Smooth muscle cell (in vitro differentiated cells): ENCODE results near the gene KRAS. TPM values are rescaled to one million over a fixed set of nuclear protein-coding genes. Genes with fewer than 3 reads are reported as not detected.

Source experiments
- DNase-seq: peaks from one replicate; lab custom pipeline; 2025; ENCODE audit not compliant: unreplicated experiment; lab: John Stamatoyannopoulos, UW
- H2AFZ ChIP-seq: fragments of 200-600 bp; sonication (generic); 2 replicates; pipeline ENCODE4 v1.6.0; 2016; ENCODE audit warnings: antibody characterized with exemption, low read depth, mild to moderate bottlenecking
- H3F3A ChIP-seq: fragments of 200-600 bp; sonication (generic); 2 replicates; pipeline ENCODE4 v1.6.0; 2017; ENCODE audit warnings: antibody characterized with exemption, low read depth
- H3K27ac ChIP-seq: fragments of 200-600 bp; sonication (generic); 2 replicates; pipeline ENCODE4 v1.5.1; 2016; ENCODE audit warnings: low read depth, mild to moderate bottlenecking
- H3K27me3 ChIP-seq: fragments of 200-600 bp; sonication (generic); 2 replicates; pipeline ENCODE4 v1.6.1; 2016; ENCODE audit warnings: low read depth, mild to moderate bottlenecking
- H3K36me3 ChIP-seq: fragments of 200-600 bp; sonication (generic); 2 replicates; pipeline ENCODE4 v1.5.1; 2016; ENCODE audit warnings: low read depth
- H3K4me1 ChIP-seq: fragments of 200-600 bp; sonication (generic); 2 replicates; pipeline ENCODE4 v1.5.1; 2016; ENCODE audit warnings: low read depth
- H3K4me2 ChIP-seq: fragments of 200-600 bp; sonication (generic); 2 replicates; pipeline ENCODE4 v1.6.0; 2016; ENCODE audit warnings: mild to moderate bottlenecking
- H3K4me3 ChIP-seq: fragments of 200-600 bp; sonication (generic); 2 replicates; pipeline ENCODE4 v1.5.1; 2016; ENCODE audit warnings: mild to moderate bottlenecking
- H3K79me2 ChIP-seq: fragments of 200-600 bp; sonication (generic); 2 replicates; pipeline ENCODE4 v1.6.0; 2016; ENCODE audit warnings: low read depth, mild to moderate bottlenecking
- H3K9ac ChIP-seq: fragments of 200-600 bp; sonication (generic); 2 replicates; pipeline ENCODE4 v1.6.0; 2016; ENCODE audit warnings: low read depth
- H3K9me3 ChIP-seq: fragments of 200-600 bp; sonication (generic); replicated peaks from 2 replicates; pipeline ENCODE4 v1.5.1; 2016; ENCODE audit warnings: low read depth
- H4K20me1 ChIP-seq: fragments of 200-600 bp; sonication (generic); 2 replicates; pipeline ENCODE4 v1.6.0; 2016; ENCODE audit warnings: low read depth
- WGBS: methylation state at CpG from one replicate; pipeline ENCODE4 v1.1.7; 2016; ENCODE audit warnings: low lambda C conversion rate; 5-methylcytosine and 5-hydroxymethylcytosine counted together
- polyA plus RNA-seq: library from polyadenylated mRNA; unstranded; fragments of >200 nt; fragmentation: Nextera tagmentation; extraction: Ambion mirVana; gene quantifications from 2 replicates; pipeline ENCODE4 v1.2.1, GENCODE V29; 2016
- total RNA-seq: library from RNA; depleted of rRNA; stranded (reverse); fragments of >200 nt; gene quantifications from 2 replicates; pipeline ENCODE4 v1.2.3, GENCODE V29; 2014
- TF ChIP-seq, protein P1 (sequence below): fragments of 200-600 bp; sonication (generic); IDR thresholded peaks from 2 replicates; pipeline ENCODE4 v1.5.1; 2017; ENCODE audit warnings: borderline replicate concordance, mild to moderate bottlenecking, antibody characterized with exemption; ENCODE audit not compliant: insufficient read depth, poor library complexity, severe bottlenecking

KRAS gene
- total and polyA plus RNA-seq, 2 experiments from 2014 or later = 15.5 to 17.1 TPM

GRCh38 chr12:25207846-25208245 is 42.9 kb downstream of the KRAS start:
- H3F3A ChIP-seq = no peaks in the 10 kb centered on the region
- no peak overlapping the region for H3K4me3 ChIP-seq
- H3K27ac ChIP-seq = no peak overlapping the region
- H3K4me2 ChIP-seq = no peak overlapping the region
- H2AFZ ChIP-seq = no peak overlapping the region
- no peaks in the 10 kb centered on the region for H3K36me3 ChIP-seq
- no peaks in the 10 kb centered on the region for H3K4me1 ChIP-seq
- no peaks in the 10 kb centered on the region for H3K79me2 ChIP-seq
- H3K9me3 ChIP-seq = no peaks in the 10 kb centered on the region
- no peak overlapping the region for H3K9ac ChIP-seq
- 100% methylated on average over 1 of the region's 1 CpG for WGBS
- no peak for DNase-seq
- TF ChIP-seq, protein P1, sequence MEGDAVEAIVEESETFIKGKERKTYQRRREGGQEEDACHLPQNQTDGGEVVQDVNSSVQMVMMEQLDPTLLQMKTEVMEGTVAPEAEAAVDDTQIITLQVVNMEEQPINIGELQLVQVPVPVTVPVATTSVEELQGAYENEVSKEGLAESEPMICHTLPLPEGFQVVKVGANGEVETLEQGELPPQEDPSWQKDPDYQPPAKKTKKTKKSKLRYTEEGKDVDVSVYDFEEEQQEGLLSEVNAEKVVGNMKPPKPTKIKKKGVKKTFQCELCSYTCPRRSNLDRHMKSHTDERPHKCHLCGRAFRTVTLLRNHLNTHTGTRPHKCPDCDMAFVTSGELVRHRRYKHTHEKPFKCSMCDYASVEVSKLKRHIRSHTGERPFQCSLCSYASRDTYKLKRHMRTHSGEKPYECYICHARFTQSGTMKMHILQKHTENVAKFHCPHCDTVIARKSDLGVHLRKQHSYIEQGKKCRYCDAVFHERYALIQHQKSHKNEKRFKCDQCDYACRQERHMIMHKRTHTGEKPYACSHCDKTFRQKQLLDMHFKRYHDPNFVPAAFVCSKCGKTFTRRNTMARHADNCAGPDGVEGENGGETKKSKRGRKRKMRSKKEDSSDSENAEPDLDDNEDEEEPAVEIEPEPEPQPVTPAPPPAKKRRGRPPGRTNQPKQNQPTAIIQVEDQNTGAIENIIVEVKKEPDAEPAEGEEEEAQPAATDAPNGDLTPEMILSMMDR = no peak
- no peaks in the 10 kb centered on the region for H3K27me3 ChIP-seq
- peaks cover 6% of the 10 kb centered on the region for H4K20me1 ChIP-seq

DNA sequence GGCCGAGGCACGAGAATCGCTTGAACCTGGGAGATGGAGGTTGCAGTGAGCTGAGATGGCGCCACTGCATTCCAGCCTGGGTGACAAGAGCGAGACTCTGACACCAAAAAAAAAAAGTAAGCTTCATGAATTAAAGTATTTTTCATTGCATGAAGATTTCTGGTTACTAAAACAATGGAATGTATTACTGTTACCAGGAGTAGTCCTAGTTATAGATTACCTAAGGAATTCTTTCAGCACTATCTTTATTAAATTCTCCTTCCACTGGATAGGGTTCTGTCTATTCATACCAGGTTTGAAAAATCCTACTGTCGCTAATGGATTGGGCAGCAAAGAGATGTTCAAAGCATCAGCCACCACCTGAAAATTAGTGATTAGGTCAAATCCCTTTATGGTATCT is 43.3 kb downstream of the KRAS start:
- no peaks in the 10 kb centered on the region for H3F3A ChIP-seq
- TF ChIP-seq, protein P1 = no peak
- H3K9ac ChIP-seq = no peak overlapping the region
- H4K20me1 ChIP-seq = peaks cover 6% of the 10 kb centered on the region
- H2AFZ ChIP-seq = no peak overlapping the region
- H3K27me3 ChIP-seq = no peaks in the 10 kb centered on the region
- no peak overlapping the region for H3K4me2 ChIP-seq
- no peaks in the 10 kb centered on the region for H3K79me2 ChIP-seq
- H3K9me3 ChIP-seq = no peaks in the 10 kb centered on the region
- H3K4me3 ChIP-seq = no peak overlapping the region
- no peaks in the 10 kb centered on the region for H3K4me1 ChIP-seq
- WGBS = 97% methylated on average over 6 of the region's 6 CpGs
- H3K36me3 ChIP-seq = no peaks in the 10 kb centered on the region
- no peak for DNase-seq
- H3K27ac ChIP-seq = no peak overlapping the region

- Histone ChIP-seq H3K4me3 (no peak overlapping the region), H3K36me3 (no peaks in the 10 kb centered on the region), H3K27me3 (no peaks in the 10 kb centered on the region), H4K20me1 (peaks cover 6% of the 10 kb centered on the region), H3K9me3 (no peaks in the 10 kb centered on the region), H3K4me2 (no peak overlapping the region), H2AFZ (no peak overlapping the region), H3K9ac (no peak overlapping the region), H3K79me2 (no peaks in the 10 kb centered on the region), H3F3A (no peaks in the 10 kb centered on the region), H3K27ac (no peak overlapping the region), H3K4me1 (no peaks in the 10 kb centered on the region)
- no peak for DNase-seq
- TF ChIP-seq, protein P1 = no peak
- WGBS = 94% methylated on average over 2 of the region's 2 CpGs
These were observed 48.6 kb downstream of the KRAS start for GRCh38 chr12:25202137-25202536.

GRCh38 chr12:25200703-25201102 is 50.0 kb downstream of the KRAS start:
- Histone ChIP-seq H3K4me1 (no peaks in the 10 kb centered on the region), H3K27me3 (no peaks in the 10 kb centered on the region), H3K36me3 (no peaks in the 10 kb centered on the region), H3K79me2 (no peaks in the 10 kb centered on the region), H3K27ac (no peak overlapping the region), H4K20me1 (peaks cover 6% of the 10 kb centered on the region), H3K4me3 (no peak overlapping the region), H3K4me2 (no peak overlapping the region), H3K9ac (no peak overlapping the region), H2AFZ (no peak overlapping the region), H3F3A (no peaks in the 10 kb centered on the region), H3K9me3 (no peaks in the 10 kb centered on the region)
- WGBS = 89% methylated on average over 1 of the region's 1 CpG
- DNase-seq = no peak
- TF ChIP-seq, protein P1 = no peak
